PC-3 (cell line): Measurements from ENCODE around the gene PAPPA. TPM values are rescaled to one million over a fixed set of nuclear protein-coding genes. Genes with fewer than 3 reads are reported as not detected.

ENCODE experiments used
- ATAC-seq: fragments of 200-7000 bp; cut with Tn5 transposase; 2 replicates; pipeline ENCODE4 v1.9.1; 2020; ENCODE audit warnings: mild to moderate bottlenecking, moderate library complexity
- BruUV-seq: library from RNA; stranded (reverse); fragments of 400-500 nt; replicated peaks from 2 replicates; lab custom pipeline; 2021; lab: Mats Ljungman, UMichigan
- CTCF ChIA-PET: fragments of 300-600 bp; sonication (Branson Sonifier 250); formaldehyde crosslinking; loops from one replicate; lab custom pipeline; 2022; ENCODE audit warnings: antibody characterized with exemption; lab: Charles Lee
- POLR2A ChIA-PET: fragments of 300-600 bp; sonication (Branson Sonifier 250); formaldehyde crosslinking; loops from one replicate; lab custom pipeline; 2022; ENCODE audit warnings: antibody characterized with exemption; ENCODE audit not compliant: unreplicated experiment; lab: Charles Lee
- DNase-seq: peaks from one replicate; pipeline ENCODE4 v3.0.0-alpha.2; 2015
- H2AFZ ChIP-seq: fragments of 300-600 bp; sonication (generic); 2 replicates; pipeline ENCODE4 v1.6.0; 2016; ENCODE audit warnings: antibody characterized with exemption, low read length
- H3F3A ChIP-seq: fragments of 300-600 bp; sonication (generic); one replicate; pipeline ENCODE4 v1.6.0; 2017; ENCODE audit warnings: antibody characterized with exemption, low read length, control low read depth, mild to moderate bottlenecking; ENCODE audit not compliant: unreplicated experiment
- H3K27ac ChIP-seq: fragments of 300-600 bp; sonication (generic); 2 replicates; pipeline ENCODE4 v1.5.1; 2016; ENCODE audit warnings: mild to moderate bottlenecking, low read length
- H3K27me3 ChIP-seq: fragments of 300-600 bp; sonication (generic); 2 replicates; pipeline ENCODE4 v1.6.1; 2016; ENCODE audit warnings: low read length, mixed read lengths
- H3K36me3 ChIP-seq: fragments of 300-600 bp; sonication (generic); 2 replicates; pipeline ENCODE4 v1.6.1; 2016; ENCODE audit warnings: low read depth, mixed run types, low read length, mixed read lengths
- H3K4me1 ChIP-seq: fragments of 300-600 bp; sonication (generic); 2 replicates; pipeline ENCODE4 v1.5.1; 2016; ENCODE audit warnings: low read length; ENCODE audit not compliant: insufficient read depth
- H3K4me2 ChIP-seq: fragments of 300-600 bp; sonication (generic); 2 replicates; pipeline ENCODE4 v1.6.0; 2016; ENCODE audit warnings: low read length
- H3K4me3 ChIP-seq: fragments of 300-600 bp; sonication (generic); 2 replicates; pipeline ENCODE4 v1.5.1; 2016; ENCODE audit warnings: mild to moderate bottlenecking, low read length, mixed read lengths
- H3K79me2 ChIP-seq: fragments of 300-600 bp; sonication (generic); 2 replicates; pipeline ENCODE4 v1.6.1; 2017; ENCODE audit warnings: low read length, mixed read lengths
- H3K9ac ChIP-seq: fragments of 300-600 bp; sonication (generic); 2 replicates; pipeline ENCODE4 v1.6.0; 2016; ENCODE audit warnings: mild to moderate bottlenecking, low read length
- H3K9me2 ChIP-seq: fragments of 300-600 bp; sonication (generic); replicated peaks from 2 replicates; pipeline ENCODE4 v1.6.1; 2016; ENCODE audit warnings: mixed run types, low read length, mixed read lengths
- H3K9me3 ChIP-seq: fragments of 300-600 bp; sonication (generic); 2 replicates; pipeline ENCODE4 v1.6.1; 2016; ENCODE audit warnings: low read length, mixed read lengths
- H4K20me1 ChIP-seq: fragments of 300-600 bp; sonication (generic); 2 replicates; pipeline ENCODE4 v1.6.1; 2016; ENCODE audit warnings: low read length, mixed read lengths
- CTCF ChIP-seq: fragments of 300-600 bp; sonication (generic); conservative IDR thresholded peaks from 2 replicates; pipeline ENCODE4 v1.5.1; 2017; ENCODE audit warnings: antibody characterized with exemption, low read depth, mild to moderate bottlenecking, low read length
- EZH2 ChIP-seq: fragments of 300-600 bp; sonication (generic); IDR thresholded peaks from one replicate; pipeline ENCODE4 v1.6.1; 2017; ENCODE audit warnings: antibody characterized with exemption, mild to moderate bottlenecking, low read length; ENCODE audit not compliant: unreplicated experiment
- EZH2phosphoT487 ChIP-seq: fragments of 300-600 bp; sonication (generic); IDR thresholded peaks from 2 replicates; pipeline ENCODE4 v1.6.1; 2018; ENCODE audit warnings: mild to moderate bottlenecking, antibody characterized with exemption, low read length, borderline replicate concordance
- intact Hi-C: fragments of 100-400 bp; cut with micrococcal nuclease; formaldehyde crosslinking; loops from 2 replicates; pipeline ENCODE4 v1.9.0; 2023
- total RNA-seq: library from RNA; depleted of rRNA; stranded (reverse); fragments of >200 nt; gene quantifications from 2 replicates; pipeline ENCODE4 v1.2.3, GENCODE V29; 2014

The PAPPA gene
- total RNA-seq, 1 experiment from 2014 or later: not detected

GRCh38 chr9:116191576-116192415 lies 38.2 kb downstream of the PAPPA start:
- peaks cover 46% of the 10 kb centered on the region for H3K4me1 ChIP-seq
- no TSS peak for BruUV-seq
- no peaks in the 10 kb centered on the region for H3K9me3 ChIP-seq
- H3F3A ChIP-seq: no peaks in the 10 kb centered on the region
- H3K9me2 ChIP-seq: no peaks in the 10 kb centered on the region
- intact Hi-C loops: no loop called here
- no peaks in the 10 kb centered on the region for H3K36me3 ChIP-seq
- H4K20me1 ChIP-seq: no peaks in the 10 kb centered on the region
- H3K4me3 ChIP-seq: no peak overlapping the region
- DNase-seq: no peak
- no peak overlapping the region for H2AFZ ChIP-seq
- ATAC-seq: no peak
- no peaks in the 10 kb centered on the region for H3K27me3 ChIP-seq
- no peaks in the 10 kb centered on the region for H3K79me2 ChIP-seq
- peak overlapping the region; percentile 56 for H3K27ac ChIP-seq
- ChIA-PET CTCF (no interaction called here), POLR2A (no interaction called here)
- H3K4me2 ChIP-seq: no peak overlapping the region
- TF ChIP-seq EZH2phosphoT487 (no peak), EZH2 (no peak), CTCF (no peak)
- H3K9ac ChIP-seq: no peak overlapping the region

GRCh38 chr9:116193636-116194035 lies 40.0 kb downstream of the PAPPA start:
- Histone ChIP-seq H3F3A (no peaks in the 10 kb centered on the region), H2AFZ (no peak overlapping the region), H3K4me1 (peaks cover 46% of the 10 kb centered on the region), H3K36me3 (no peaks in the 10 kb centered on the region), H3K9me3 (no peaks in the 10 kb centered on the region), H3K79me2 (no peaks in the 10 kb centered on the region), H3K4me3 (no peak overlapping the region), H3K27me3 (no peaks in the 10 kb centered on the region), H3K4me2 (0 out of 2 replicates have a peak overlapping the region, but pooled peaks have one; percentile 13), H3K9me2 (no peaks in the 10 kb centered on the region), H4K20me1 (no peaks in the 10 kb centered on the region), H3K27ac (peak overlapping the region; percentile 63), H3K9ac (no peak overlapping the region)
- no TSS peak for BruUV-seq
- ChIA-PET POLR2A (no interaction called here), CTCF (no interaction called here)
- intact Hi-C loops: no loop called here
- ATAC-seq: peak; percentile 33; the same call in 1 of the 2 replicates
- TF ChIP-seq EZH2phosphoT487 (no peak), CTCF (no peak), EZH2 (no peak)
- peak; percentile 81 for DNase-seq

GRCh38 chr9:116196806-116197205 lies 43.2 kb downstream of the PAPPA start:
- Histone ChIP-seq H3K27me3 (peaks cover 7% of the 10 kb centered on the region; the same call in 1 of the 2 replicates), H3F3A (no peaks in the 10 kb centered on the region), H3K9me3 (no peaks in the 10 kb centered on the region), H3K9me2 (no peaks in the 10 kb centered on the region), H3K9ac (no peak overlapping the region), H4K20me1 (no peaks in the 10 kb centered on the region), H3K4me1 (peaks cover 24% of the 10 kb centered on the region), H3K36me3 (no peaks in the 10 kb centered on the region), H2AFZ (no peak overlapping the region), H3K4me3 (no peak overlapping the region), H3K79me2 (no peaks in the 10 kb centered on the region), H3K4me2 (no peak overlapping the region), H3K27ac (no peak overlapping the region)
- BruUV-seq: no TSS peak
- no peak for ATAC-seq
- DNase-seq: no peak
- TF ChIP-seq CTCF: no peak
- no peak for TF ChIP-seq EZH2phosphoT487
- TF ChIP-seq EZH2: no peak
- intact Hi-C loops: no loop called here
- ChIA-PET CTCF (no interaction called here), POLR2A (no interaction called here)
